Dermis blood vessel endothelial cell (primary cell): ENCODE results near the gene ZNF407. TPM values are rescaled to one million over a fixed set of nuclear protein-coding genes. Genes with fewer than 3 reads are reported as not detected.

Experiments used
- DNase-seq: peaks from one replicate; pipeline ENCODE4 v3.0.0; 2010
- total RNA-seq: library from RNA; depleted of rRNA; stranded (reverse); fragments of >200 nt; gene quantifications from 2 replicates; pipeline ENCODE4 v1.2.3, GENCODE V29; 2014

Gene ZNF407
- total RNA-seq, 1 donor from 2014 or later: 22.8 TPM

DNA sequence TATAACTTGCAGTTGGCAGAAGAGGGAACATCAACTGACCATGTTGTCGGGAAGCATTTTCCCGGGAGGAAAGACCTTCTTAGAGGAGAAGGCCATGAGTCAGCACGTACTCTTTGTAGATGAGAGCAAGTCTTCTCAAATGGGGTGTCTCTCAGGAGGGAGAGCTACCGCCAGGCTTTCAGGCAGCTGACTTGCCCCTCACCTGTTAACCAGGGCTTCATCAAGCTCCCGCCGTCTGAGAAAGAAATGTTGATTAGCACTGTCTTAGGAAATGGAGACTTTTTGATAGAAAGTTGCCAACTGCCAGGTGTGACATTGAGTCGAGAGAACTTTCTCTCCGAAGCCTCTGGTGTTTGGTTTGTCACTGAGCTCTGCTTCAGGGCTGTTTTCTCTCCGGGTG is 196.1 kb downstream of the ZNF407 start:
- DNase-seq: no peak

DNA sequence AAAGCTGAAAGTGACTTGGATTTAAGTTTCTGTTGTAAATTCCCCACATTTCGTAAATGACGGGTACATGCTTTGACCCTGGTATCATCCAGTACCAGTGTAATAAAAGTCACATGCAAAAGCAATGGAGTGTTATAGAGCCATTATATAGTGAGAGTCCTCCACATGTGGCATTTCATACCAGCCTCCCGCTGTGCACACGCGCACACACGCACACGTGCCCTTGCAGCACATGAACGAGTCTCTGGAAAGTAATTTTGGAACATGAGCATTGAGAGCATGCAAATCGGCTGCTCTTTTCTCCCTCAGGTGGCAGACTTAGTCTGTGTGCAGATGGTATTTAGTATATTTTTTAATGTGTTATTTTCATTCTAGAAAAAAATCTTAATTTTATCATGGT is 198.1 kb downstream of the ZNF407 start:
- no peak for DNase-seq

DNA sequence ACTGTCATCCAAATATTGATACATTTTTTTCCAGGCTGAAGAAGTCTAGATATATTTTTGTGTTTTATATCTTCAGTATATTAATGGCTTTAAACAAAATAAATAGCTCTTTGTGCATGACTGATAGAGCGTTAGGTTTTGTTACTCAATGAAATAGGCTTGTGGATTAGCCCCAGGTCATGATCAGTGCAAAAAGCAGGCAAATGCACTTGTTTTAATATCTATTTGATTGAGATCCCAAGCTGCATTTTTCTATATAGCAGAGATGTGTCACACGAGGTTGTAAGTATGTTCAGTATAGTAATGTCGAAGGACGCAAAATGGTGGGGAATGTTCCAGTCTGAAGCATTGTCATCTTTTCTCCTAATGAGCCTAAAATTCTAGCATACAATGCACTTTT is 198.5 kb downstream of the ZNF407 start:
- no peak for DNase-seq

DNA sequence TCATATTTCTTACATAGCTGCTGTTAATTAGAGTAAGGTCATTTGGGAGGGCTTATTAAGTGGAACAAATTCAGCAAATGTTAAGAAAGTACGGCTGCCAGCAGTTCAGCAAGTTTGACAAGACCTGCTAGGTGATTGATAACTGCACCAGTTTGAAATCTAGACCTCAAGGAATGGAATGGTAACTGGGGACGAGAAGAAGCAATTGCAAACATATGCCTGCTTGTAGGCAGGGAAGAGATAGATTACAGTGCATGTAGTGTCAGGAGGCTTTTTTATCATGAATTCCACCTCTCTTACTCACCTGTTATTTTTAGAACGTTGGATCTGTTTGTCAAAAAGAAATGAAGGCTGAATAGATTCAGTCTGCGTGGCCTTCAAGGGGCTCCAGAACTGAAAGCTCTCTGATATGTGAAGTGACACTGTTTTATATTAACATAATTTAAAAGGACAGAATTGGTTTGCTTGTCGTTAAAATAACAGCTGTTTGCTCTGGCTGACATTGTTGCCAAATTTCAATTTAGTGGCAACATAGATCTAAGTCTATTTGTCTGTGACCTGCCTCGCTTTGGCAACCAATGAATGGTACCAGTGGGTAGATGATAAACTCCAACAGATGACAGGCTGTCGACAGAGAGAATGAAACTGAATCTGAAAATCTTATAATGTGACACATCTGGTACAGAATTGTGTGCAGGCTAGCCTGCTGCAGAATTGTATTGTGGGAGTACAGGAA is 199.3 kb downstream of the ZNF407 start:
- peak; percentile 4 for DNase-seq

DNA sequence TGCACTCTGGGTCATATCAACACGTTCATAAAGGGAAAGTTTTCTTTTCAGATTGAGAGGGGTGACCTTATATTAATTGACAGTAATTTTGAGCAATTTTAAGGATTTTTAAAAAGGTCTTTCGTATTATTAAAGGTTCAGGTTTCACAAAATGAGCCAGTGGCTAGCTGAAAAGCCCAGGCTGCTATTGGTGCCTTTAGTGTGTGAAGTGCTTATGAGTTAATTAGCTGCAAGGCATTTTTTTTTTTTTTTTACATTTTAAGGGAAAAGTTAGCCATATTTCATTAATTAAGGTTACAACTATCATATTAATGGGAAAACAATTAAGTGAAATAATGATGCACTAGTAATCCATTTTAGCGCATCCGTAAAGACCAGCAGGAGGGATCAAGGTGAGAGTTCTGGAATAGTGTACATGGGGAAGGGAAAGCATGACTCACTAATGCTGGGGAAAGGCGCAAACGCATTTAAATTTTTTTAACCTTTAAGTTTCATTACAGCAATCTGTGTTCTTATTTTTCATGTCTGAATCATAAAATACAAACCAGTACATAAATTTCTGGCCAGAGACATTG is 200.0 kb downstream of the ZNF407 start:
- DNase-seq: no peak

DNA sequence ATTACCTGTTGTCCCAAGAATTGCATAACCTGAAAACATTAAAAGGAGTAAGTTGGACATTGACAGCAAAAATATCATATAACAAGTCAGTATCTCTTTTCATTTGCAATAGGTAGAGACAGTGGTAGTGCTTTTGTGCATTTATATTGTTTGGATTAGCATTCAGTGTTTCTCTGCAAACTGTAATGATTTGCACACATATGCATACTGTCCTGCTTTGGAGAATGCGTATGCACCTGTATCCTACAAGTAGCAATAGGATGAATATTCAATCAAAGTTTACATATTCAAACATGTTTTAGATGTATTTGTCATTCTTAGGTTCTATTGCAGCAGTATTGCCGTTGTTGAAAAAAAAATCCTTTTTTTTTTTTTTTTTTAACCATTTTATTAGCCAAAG is 201.9 kb downstream of the ZNF407 start:
- no peak for DNase-seq

DNA sequence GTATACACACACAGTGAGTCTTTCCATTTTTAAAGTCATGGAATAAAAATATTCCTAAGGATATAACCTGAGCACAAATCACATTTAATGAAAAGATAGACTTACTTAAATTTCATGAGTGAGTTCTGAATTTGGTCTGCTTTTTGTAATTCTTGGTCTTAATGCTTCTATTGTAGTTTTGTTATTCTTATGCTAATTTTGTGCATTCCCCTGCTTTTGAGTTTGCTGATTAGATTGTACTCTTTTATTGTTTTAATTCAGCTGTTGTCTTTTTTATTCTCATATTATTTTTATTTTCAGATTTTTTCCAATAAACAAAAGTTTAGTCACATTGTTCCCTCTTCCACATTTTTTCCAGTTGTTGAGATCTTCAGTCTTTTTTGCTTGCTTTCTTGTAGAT is 202.4 kb downstream of the ZNF407 start:
- no peak for DNase-seq

DNA sequence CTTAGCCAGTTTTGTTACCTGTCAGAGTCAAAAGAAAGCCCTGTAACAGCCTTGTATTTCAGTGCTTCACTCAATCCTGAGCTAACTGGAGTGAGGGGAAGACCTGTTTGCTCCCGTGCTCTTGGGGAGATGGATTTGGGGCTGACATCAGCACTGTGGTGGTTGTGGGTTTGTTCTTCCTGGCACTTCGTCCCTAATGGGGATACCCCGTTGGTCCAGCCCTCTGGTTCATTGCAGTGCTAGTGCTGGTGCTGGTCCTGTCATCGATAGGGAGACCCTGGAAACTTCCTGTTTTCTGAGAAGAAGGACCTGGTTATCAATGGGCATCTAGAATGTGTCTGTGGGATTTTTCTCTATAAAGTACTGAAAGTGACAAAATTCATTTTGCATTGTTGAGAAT is 205.4 kb downstream of the ZNF407 start:
- no peak for DNase-seq

DNA sequence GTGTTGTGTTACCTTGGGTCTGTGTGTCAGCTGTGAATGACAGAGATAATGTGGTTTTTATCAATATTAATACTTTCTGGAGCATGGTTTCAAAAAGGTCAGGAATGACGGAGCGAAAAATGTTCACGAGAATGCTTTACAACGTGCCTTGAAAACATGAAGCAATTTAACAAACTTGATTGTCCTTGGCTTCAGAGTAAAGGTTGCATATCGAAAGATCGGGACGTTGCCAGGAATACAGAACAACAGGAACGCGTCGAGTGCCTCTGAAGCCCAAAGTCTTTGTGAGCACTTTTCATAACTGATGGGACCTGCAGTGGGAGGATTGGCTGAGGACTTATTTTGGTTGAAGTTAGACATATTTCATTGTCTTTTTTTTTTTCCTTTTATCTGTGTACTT is 206.1 kb downstream of the ZNF407 start:
- no peak for DNase-seq

DNA sequence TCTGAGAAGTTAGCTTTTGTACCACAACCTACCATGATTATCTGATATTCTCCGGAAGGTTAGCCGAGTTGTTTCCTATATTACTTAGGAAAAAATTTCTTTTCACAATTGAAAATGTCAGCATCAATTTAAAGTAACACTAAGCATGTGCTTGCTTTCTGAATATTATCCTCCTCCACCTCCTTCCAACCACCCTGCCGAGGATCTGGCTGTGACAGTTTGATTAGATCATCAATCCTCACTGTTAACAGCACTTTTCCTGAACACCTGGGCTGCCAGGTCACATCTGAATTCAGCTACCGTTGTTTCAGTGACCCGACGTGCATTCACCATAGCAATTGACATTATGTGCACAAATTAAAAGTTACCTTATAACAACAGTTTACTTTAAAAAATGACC is 207.0 kb downstream of the ZNF407 start:
- peak; percentile 5 for DNase-seq

DNA sequence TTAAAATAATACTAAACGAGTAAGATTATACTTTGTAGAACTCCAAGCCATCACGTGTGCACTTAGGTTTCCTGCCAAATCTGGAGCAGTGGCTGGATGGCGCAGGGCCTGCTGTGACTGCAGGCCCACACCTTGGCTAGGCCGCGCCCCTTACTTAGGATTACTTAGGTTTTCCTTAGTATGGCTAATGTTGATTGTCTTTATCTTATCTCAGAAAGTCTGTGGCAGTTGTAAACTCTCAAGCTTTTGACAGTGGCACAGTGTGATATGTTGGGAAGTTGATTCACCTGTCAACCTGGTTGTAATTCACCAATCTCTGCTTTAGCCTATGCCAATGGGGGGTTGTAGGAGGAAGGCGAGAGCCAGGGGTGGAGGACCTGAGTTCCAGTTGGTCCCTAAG is 208.4 kb downstream of the ZNF407 start:
- DNase-seq: no peak

DNA sequence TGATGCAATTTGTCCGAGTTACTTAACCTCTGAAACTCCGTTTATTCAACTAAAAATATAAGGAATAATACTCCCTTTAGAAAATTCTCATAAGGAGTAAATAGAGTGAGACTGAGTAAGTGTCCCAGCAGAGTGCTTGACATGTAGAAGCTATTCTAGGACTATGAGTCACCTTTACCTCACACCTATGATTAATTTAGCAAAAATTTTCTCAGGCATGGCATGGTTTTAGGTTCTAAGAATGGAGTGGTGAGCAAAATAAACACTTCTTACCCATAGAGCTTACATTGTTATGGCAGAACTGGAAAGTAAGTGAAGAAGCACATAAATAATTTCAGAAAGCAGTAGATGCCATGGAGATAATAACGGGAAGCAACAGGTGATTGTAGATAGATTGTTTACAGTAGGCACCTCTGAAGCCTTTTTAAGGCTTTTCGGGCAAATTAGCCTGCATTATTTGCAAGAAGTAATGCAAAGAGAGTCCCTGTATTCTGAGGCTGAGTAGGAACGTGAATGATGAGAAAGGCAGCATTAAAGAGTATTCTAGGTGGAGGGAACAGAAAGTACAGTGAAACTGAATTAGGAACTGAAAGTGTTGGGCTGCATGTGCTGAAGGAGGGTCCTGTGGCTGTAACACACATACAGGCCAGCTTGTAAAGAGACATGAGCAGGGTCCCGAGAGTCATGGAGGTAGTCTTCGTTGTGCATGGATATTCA is 209.2 kb downstream of the ZNF407 start:
- peak; percentile 66 for DNase-seq

DNA sequence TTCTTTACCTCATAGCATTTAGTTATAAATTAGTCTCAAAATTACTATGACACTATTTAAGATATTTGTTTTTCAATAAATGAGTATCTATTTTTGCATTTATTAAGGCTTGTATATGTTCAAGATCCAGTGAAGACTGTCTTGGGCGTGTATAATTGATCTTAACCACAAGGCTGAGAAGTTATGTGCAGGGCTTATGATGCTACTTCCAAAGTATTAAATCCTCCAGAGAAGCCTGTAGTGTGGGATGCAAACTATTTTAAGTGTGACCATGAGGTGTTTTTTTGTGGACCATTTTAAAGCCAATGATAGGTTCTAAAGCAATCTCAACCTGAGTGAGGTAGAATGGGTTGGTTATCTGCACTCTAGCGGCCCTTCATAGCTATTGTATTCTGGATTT is 219.9 kb downstream of the ZNF407 start:
- no peak for DNase-seq

DNA sequence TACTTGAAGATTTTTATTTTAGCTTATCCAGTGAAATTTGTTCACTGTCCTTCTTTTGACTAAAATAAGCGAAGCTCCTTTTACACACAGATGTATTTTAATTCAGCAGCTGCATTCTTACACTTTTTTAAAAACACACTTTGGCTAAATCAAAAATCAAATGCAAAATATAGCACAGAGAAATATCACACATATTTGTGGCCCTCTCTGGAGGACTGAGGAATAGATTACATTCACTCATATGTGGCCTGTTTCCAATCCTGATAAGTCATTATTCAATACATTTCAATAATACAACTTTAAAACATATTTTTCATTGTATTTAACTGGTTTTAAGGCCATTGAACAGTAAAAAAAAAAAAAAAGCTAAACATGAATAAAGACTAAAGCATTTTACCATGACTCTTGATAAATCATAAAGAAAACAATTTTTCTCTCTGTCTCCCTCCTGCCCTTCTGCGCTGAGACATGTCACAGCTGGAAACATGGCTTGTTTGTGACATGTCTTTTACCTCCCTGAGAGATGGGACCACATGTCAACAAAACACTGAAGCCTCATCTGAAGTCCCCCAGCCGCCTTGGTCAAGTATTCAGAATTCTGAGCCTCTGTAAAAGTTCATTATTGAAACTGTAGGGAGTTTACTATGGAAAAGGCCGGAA is 221.0 kb downstream of the ZNF407 start:
- DNase-seq: no peak

DNA sequence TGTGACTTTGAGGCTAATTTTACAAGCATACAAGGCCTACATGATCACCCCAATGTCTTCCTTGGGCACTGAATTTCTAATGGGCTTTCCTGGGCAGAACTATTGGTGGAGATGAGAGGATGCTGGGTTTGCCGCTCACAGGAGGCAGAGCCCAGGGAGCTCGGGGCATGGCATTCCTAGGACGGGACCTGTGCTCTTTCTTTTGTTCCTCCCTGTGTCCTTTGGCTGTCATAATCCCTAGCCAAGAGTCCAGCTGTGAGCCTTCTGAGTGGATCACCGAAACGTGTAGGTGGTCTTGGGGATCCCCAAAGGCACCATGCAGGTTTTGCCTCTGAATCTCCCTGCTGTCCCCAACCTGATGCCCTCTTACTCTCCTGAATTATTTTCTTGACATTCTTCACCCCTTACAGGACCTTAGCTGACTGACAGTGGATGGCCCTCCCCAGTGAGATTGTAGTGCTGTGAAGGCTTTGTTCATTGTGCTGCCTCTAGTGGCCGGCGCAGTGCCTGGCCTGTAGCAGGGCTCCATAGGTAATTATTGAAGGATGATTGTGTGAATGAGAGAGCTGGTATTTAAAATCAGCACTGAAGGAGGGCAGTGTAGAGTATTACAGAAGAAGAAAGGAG is 221.9 kb downstream of the ZNF407 start:
- DNase-seq: no peak

DNA sequence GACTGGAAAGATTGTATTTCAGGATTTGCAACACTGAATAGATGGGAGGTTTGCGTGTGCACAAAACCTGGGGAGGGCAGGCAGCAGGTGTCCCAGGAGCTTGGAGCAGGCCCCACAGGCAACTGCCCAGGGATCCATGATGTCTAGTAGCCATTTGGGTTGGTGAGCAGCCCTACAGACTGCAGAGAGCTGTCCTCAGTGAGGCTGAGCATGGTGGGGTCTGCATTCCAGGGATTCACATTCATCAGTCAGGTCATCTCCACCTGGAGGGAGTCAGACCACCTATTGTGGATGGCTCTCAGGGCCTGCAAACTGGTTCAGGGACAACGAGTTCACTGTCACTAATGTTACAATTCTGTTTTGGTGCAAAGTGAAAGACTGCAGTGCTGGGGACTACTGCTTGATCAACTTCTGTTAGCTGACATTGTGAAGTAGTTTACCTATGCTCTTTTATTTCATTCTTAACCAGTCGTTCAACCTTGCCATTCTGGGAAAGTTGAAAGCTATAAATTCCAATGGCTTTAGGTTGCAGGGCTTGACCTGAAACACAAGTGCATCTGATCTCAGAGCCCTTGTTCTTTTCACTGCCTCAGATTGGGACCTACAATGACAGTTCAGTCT is 222.6 kb downstream of the ZNF407 start:
- no peak for DNase-seq

DNA sequence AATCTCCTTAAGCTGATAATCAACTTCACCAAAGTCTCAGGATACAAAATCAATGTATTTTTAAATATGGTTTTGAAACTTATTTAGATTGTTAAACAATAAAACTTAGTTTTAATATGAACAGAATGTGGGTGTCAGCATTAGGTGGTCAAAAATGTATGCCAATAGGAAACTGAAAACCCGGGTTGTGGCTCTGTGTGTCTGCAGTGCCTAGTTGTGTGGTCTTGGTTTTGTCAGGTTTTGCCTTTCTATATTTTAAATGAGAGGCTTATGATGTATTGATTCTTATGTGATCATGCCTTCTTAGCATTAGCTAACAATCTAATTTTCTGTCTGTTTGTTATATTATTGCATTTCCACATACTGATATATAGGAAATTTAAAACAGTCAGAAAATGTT is 227.8 kb downstream of the ZNF407 start:
- DNase-seq: no peak

DNA sequence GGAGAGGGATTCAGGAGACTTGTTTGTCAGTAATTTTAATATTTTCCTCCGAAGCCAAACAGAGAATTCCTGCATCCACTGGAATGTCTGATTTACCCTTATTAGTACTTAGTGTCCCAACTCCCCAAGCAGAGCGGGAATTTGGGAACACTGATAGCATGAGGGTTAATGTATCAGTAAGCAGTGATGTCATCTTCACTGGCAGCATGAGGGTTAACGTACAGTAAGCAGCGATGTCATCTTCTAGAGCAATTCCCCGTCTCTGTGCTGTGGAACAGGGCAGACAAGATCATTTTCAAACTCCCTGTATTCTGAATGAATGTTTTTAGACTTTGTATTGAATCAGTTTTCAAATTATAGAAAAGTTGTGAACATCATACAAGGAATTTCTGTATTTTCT is 228.9 kb downstream of the ZNF407 start:
- no peak for DNase-seq

DNA sequence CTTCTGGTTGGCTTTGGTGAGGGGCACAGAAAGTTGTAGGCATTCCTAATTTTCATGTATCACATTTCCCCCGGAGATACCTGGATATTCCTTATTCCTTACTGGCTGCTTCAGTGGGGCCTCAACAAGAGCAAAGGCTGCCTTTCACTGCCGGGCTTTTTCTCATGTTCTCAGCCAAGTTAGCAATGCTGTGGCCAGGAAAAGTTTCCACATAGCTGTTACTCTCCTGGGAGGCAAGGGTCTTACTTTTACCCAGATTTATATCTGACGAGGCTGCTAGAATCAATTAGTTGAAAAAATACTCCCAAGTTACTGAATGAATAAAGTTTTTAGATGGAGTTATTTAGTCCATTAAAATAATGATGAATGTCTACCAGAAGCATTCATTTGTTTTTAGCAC is 230.5 kb downstream of the ZNF407 start:
- DNase-seq: no peak

DNA sequence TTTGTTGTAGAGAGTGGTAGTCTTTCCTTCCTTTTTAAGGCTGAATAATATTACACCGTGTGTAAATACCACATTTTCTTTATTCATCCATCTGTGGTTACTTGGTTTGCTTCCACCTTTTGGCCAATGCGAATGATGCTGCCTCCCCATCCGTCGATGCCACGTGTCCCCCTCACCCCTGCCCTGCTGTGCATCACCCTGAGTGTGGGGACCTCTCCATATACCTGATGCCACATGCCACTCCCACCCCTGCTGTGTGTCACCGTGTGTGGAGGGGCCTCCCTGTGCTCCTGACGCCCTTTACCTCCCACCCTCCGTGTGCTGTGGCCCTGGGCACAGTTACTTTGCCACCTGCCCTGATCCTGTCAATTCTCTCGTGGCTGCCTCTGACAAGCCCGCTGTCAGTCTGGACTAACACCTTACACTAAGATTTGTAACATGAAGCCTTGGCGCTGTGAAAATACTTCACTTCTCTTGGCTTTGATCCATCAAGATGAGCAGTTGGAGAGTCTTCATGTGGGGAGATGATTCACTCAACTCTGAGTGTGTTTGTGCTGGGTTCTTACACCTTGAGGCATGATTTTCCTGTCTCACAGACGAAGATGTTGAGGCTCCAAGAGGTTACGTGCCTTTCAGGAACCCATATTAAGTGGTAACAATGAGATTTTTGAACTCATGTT is 234.0 kb downstream of the ZNF407 start:
- no peak for DNase-seq

DNA sequence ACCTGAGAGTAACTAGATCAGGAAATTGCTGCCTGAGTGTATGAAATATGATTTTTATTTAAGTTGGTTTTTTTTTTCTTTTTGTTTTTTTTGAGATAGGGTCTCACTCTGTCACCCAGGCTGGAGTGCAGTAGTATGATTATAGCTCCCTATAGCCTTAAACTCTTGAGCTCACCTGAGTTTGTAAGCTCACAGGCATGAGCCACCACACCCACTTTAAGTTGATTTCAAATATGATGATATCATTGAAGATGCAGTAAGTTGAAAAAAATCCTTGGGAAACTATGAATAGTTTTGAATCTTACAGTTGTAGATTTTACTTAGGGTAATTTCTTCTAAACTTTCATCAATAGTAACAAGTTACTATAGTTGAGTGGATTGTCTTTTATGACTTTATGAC is 234.7 kb downstream of the ZNF407 start:
- DNase-seq: no peak

DNA sequence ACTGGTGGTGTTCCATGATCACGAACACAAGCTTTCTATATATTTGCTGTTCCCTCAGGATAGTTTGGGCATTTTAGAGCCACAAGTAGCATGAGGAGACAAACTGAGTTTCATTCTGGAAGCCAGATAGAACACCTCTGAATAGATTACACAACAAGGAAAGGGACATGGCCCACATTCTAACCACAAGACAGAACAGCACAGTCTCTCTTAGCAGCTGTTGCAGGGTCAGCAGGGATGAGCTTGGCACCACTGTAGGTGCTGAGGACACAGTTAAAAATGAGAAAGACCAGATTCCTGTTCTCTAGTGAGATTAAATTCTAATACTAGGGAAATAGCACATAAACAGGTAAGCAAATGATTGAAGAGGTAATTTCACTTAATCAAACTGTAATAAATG is 235.3 kb downstream of the ZNF407 start:
- no peak for DNase-seq
